H9 (cell line): ENCODE data around the gene RAB15. TPM values are rescaled to one million over a fixed set of nuclear protein-coding genes. Genes with fewer than 3 reads are reported as not detected.

Experiments used
- DNase-seq: peaks from one replicate; pipeline ENCODE4 v3.0.0-alpha.2; 2017
- H2AFZ ChIP-seq: one replicate; pipeline ENCODE4 v1.6.1; 2013; ENCODE audit warnings: mild to moderate bottlenecking, low read length, control low read depth, moderate library complexity
- H2AK5ac ChIP-seq: 2 replicates; pipeline ENCODE4 v1.6.1; 2013; ENCODE audit warnings: low read length, control low read depth, mixed read lengths; ENCODE audit not compliant: insufficient read length
- H2BK120ac ChIP-seq: one replicate; pipeline ENCODE4 v1.6.1; 2013; ENCODE audit warnings: low read depth, mild to moderate bottlenecking, low read length, control low read depth, inconsistent platforms; ENCODE audit not compliant: poor library complexity, severe bottlenecking
- H2BK12ac ChIP-seq: 2 replicates; pipeline ENCODE4 v1.6.1; 2013; ENCODE audit warnings: low read length, control low read depth, mixed read lengths, low read depth; ENCODE audit not compliant: insufficient read length
- H2BK15ac ChIP-seq: 2 replicates; pipeline ENCODE4 v1.6.1; 2013; ENCODE audit warnings: low read depth, low read length, control low read depth
- H2BK20ac ChIP-seq: one replicate; pipeline ENCODE4 v1.6.1; 2013; ENCODE audit warnings: low read depth, mild to moderate bottlenecking, low read length, control low read depth, inconsistent platforms; ENCODE audit not compliant: poor library complexity, severe bottlenecking
- H2BK5ac ChIP-seq: 2 replicates; pipeline ENCODE4 v1.6.1; 2013; ENCODE audit warnings: low read length, control low read depth, mixed read lengths; ENCODE audit not compliant: insufficient read length
- H3K14ac ChIP-seq: 2 replicates; pipeline ENCODE4 v1.6.1; 2013; ENCODE audit warnings: low read length, control low read depth; ENCODE audit not compliant: insufficient read depth
- H3K18ac ChIP-seq: 2 replicates; pipeline ENCODE4 v1.6.1; 2013; ENCODE audit warnings: low read depth, mild to moderate bottlenecking, mixed read lengths, low read length, control low read depth; ENCODE audit not compliant: insufficient read length
- H3K23ac ChIP-seq: 2 replicates; pipeline ENCODE4 v1.6.1; 2013; ENCODE audit warnings: low read length, control low read depth, mixed read lengths, low read depth; ENCODE audit not compliant: insufficient read length
- H3K23me2 ChIP-seq: 2 replicates; pipeline ENCODE4 v1.6.1; 2013; ENCODE audit warnings: low read depth, mild to moderate bottlenecking, mixed read lengths, low read length, control low read depth; ENCODE audit not compliant: insufficient read length, poor library complexity, severe bottlenecking
- H3K27ac ChIP-seq: 2 replicates; pipeline ENCODE4 v1.5.1; 2013; ENCODE audit warnings: low read length, control low read depth, mixed read lengths, low read depth; ENCODE audit not compliant: insufficient read length
- H3K27me3 ChIP-seq: 2 replicates; pipeline ENCODE4 v1.6.1; 2013; ENCODE audit warnings: low read length, control low read depth, inconsistent platforms; ENCODE audit not compliant: insufficient read depth
- H3K4ac ChIP-seq: 2 replicates; pipeline ENCODE4 v1.6.1; 2013; ENCODE audit warnings: low read depth, mild to moderate bottlenecking, control low read depth, inconsistent platforms, low read length, moderate library complexity
- H3K4me1 ChIP-seq: 2 replicates; pipeline ENCODE4 v1.6.1; 2013; ENCODE audit warnings: low read length, control low read depth, inconsistent platforms; ENCODE audit not compliant: insufficient read depth
- H3K4me2 ChIP-seq: 2 replicates; pipeline ENCODE4 v1.6.1; 2013; ENCODE audit warnings: low read length, control low read depth, mixed read lengths; ENCODE audit not compliant: insufficient read length, insufficient read depth
- H3K56ac ChIP-seq: 2 replicates; pipeline ENCODE4 v1.6.1; 2013; ENCODE audit warnings: low read depth, mild to moderate bottlenecking, mixed read lengths, low read length, control low read depth; ENCODE audit not compliant: insufficient read length
- H3K79me1 ChIP-seq: 2 replicates; pipeline ENCODE4 v1.6.1; 2013; ENCODE audit warnings: low read depth, mild to moderate bottlenecking, moderate library complexity, low read length, control low read depth, inconsistent platforms; ENCODE audit not compliant: insufficient read depth, poor library complexity, severe bottlenecking
- H3K79me2 ChIP-seq: 2 replicates; pipeline ENCODE4 v1.6.1; 2013; ENCODE audit warnings: low read length, control low read depth, inconsistent platforms; ENCODE audit not compliant: insufficient read depth
- H3K9ac ChIP-seq: 2 replicates; pipeline ENCODE4 v1.6.1; 2013; ENCODE audit warnings: low read length, control low read depth, mixed read lengths; ENCODE audit not compliant: insufficient read length; ENCODE audit errors: extremely low read depth
- H3K9me3 ChIP-seq: one replicate; pipeline ENCODE4 v1.6.1; 2013; ENCODE audit warnings: low read depth, low read length, inconsistent platforms; ENCODE audit not compliant: control insufficient read depth
- H3T11ph ChIP-seq: one replicate; pipeline ENCODE4 v1.6.1; 2013; ENCODE audit warnings: mild to moderate bottlenecking, low read length, control low read depth, inconsistent platforms
- H4K20me1 ChIP-seq: one replicate; pipeline ENCODE4 v1.6.1; 2013; ENCODE audit not compliant: control insufficient read depth, insufficient read length, insufficient read depth
- H4K5ac ChIP-seq: 2 replicates; pipeline ENCODE4 v1.6.1; 2013; ENCODE audit warnings: low read depth, mild to moderate bottlenecking, mixed read lengths, low read length, control low read depth; ENCODE audit not compliant: insufficient read length
- H4K8ac ChIP-seq: replicated peaks from 2 replicates; pipeline ENCODE4 v1.6.1; 2013; ENCODE audit warnings: low read length, control low read depth, mixed read lengths, low read depth; ENCODE audit not compliant: insufficient read length
- H4K91ac ChIP-seq: 2 replicates; pipeline ENCODE4 v1.6.1; 2013; ENCODE audit warnings: low read depth, mild to moderate bottlenecking, moderate library complexity, mixed read lengths, low read length, control low read depth; ENCODE audit not compliant: insufficient read length
- H3K27ac Mint-ChIP-seq, 3 experiments: 2 replicates in 2 of 3; 3 replicates in 1 of 3; pipeline ENCODE4 v1.8.0; 2020 to 2021; ENCODE audit warnings: mixed read lengths in 3 of 3, mild to moderate bottlenecking in 1 of 3, moderate library complexity in 1 of 3
- H3K27me3 Mint-ChIP-seq: 2 replicates; pipeline ENCODE4 v1.8.0; 2021; ENCODE audit warnings: low read depth, mild to moderate bottlenecking, moderate library complexity, mixed read lengths
- H3K36me3 Mint-ChIP-seq, 3 experiments: 2 replicates in 2 of 3; 3 replicates in 1 of 3; pipeline ENCODE4 v1.8.0; 2020 to 2021; ENCODE audit warnings: low read depth in 3 of 3, mixed read lengths in 3 of 3; ENCODE audit not compliant: insufficient read depth in 1 of 3
- H3K4me1 Mint-ChIP-seq, 2 experiments: 2 replicates each; pipeline ENCODE4 v1.8.0; 2020; ENCODE audit warnings: mixed read lengths in 2 of 2
- H3K4me3 Mint-ChIP-seq, 2 experiments: 2 replicates in 1 of 2; 3 replicates in 1 of 2; pipeline ENCODE4 v1.8.0; 2020 to 2021; ENCODE audit warnings: mild to moderate bottlenecking in 2 of 2, mixed read lengths in 2 of 2, moderate library complexity in 1 of 2
- H3K9me3 Mint-ChIP-seq, 2 experiments: 2 replicates in 1 of 2; 3 replicates in 1 of 2; pipeline ENCODE4 v1.8.0; 2020; ENCODE audit warnings: mild to moderate bottlenecking in 2 of 2, mixed read lengths in 2 of 2, moderate library complexity in 1 of 2
- CTCF ChIP-seq: fragments of 200-600 bp; sonication (generic); conservative IDR thresholded peaks from 3 replicates; pipeline ENCODE4 v1.8.0; 2021; ENCODE audit warnings: antibody characterized with exemption, mild to moderate bottlenecking
- WGBS: extraction: QIAGEN DNeasy Blood & Tissue Kit; methylation state at CpG from one replicate; pipeline ENCODE4 v1.1.7; 2013; ENCODE audit warnings: missing lambda C conversion rate, low lambda C conversion rate, mixed read lengths; ENCODE audit not compliant: insufficient read length; ENCODE audit errors: extremely low coverage; 5-methylcytosine and 5-hydroxymethylcytosine counted together
- total RNA-seq: library from RNA; stranded (reverse); gene quantifications from 2 replicates; pipeline ENCODE4 v1.2.1, GENCODE V29; 2021

The RAB15 gene
- total RNA-seq, 1 experiment from 2014 or later, result 54.3 TPM

- H2AK5ac ChIP-seq, result no peak overlapping the region
- no peaks in the 10 kb centered on the region for H3K79me2 ChIP-seq
- no peaks in the 10 kb centered on the region for H3K27me3 ChIP-seq
- H2BK12ac ChIP-seq, result no peak overlapping the region
- H2AFZ ChIP-seq, result no peak overlapping the region
- WGBS, result no CpG with 5 or more reads among the region's 5 CpGs
- TF ChIP-seq CTCF, result no peak
- no peaks in the 10 kb centered on the region for H3K9me3 ChIP-seq
- H2BK120ac ChIP-seq, result no peak overlapping the region
- no peak overlapping the region for H3K18ac ChIP-seq
- H4K8ac ChIP-seq, result no peak overlapping the region
- Mint-ChIP-seq H3K27ac (peak overlapping the region in 1 of 3 experiments; percentile 19; a peak in 1 of 7 replicates), H3K4me1 (peaks cover 0 to 12% of the 10 kb centered on the region in 2 experiments; a peak in 2 of 4 replicates), H3K27me3 (no peaks in the 10 kb centered on the region), H3K36me3 (peaks cover 0 to 29% (median 0%) of the 10 kb centered on the region in 3 experiments; a peak in 2 of 7 replicates), H3K4me3 (no peak overlapping the region), H3K9me3 (no peaks in the 10 kb centered on the region)
- no peaks in the 10 kb centered on the region for H3K23me2 ChIP-seq
- H3K4me1 ChIP-seq, result no peaks in the 10 kb centered on the region
- H3K56ac ChIP-seq, result no peak overlapping the region
- H4K5ac ChIP-seq, result no peak overlapping the region
- H3T11ph ChIP-seq, result no peak overlapping the region
- no peak overlapping the region for H3K14ac ChIP-seq
- no peak overlapping the region for H4K91ac ChIP-seq
- no peaks in the 10 kb centered on the region for H4K20me1 ChIP-seq
- H3K27ac ChIP-seq, result no peak overlapping the region
- no peak overlapping the region for H2BK15ac ChIP-seq
- no peak overlapping the region for H3K4me2 ChIP-seq
- H3K23ac ChIP-seq, result no peak overlapping the region
- no peak overlapping the region for H2BK5ac ChIP-seq
- no peak for DNase-seq
- no peaks in the 10 kb centered on the region for H3K79me1 ChIP-seq
- no peak overlapping the region for H3K9ac ChIP-seq
- no peak overlapping the region for H3K4ac ChIP-seq
- H2BK20ac ChIP-seq, result no peak overlapping the region
Observed at GRCh38 chr14:65010211-65010931, 38.2 kb upstream of the RAB15 start.
